Fibroblast of upper back skin (primary cell): ENCODE data around the gene PARP3.

ENCODE experiments used
- DNase-seq: peaks from one replicate; pipeline ENCODE4 v3.0.0-alpha.2; 2013

Gene PARP3

GRCh38 chr3:51949121-51949520 is 7.0 kb downstream of the PARP3 start:
- DNase-seq, result no peak

GRCh38 chr3:51950899-51951298 is 8.7 kb downstream of the PARP3 start:
- DNase-seq, result no peak

GRCh38 chr3:51953445-51953844 is 11.3 kb downstream of the PARP3 start:
- peak; percentile 73 for DNase-seq

GRCh38 chr3:51954105-51954504 is 11.9 kb downstream of the PARP3 start:
- DNase-seq, result no peak

- DNase-seq, result no peak
Observed at GRCh38 chr3:51954713-51955112, 12.6 kb downstream of the PARP3 start.

GRCh38 chr3:51955175-51955892 is 13.2 kb downstream of the PARP3 start, which contains the start of gene GPR62:
GPR62 (plus strand) TSS chr3:51955381; CDS start chr3:51955653, 272 bp downstream.
- no peak for DNase-seq

GRCh38 chr3:51955893-51956770 is 14.0 kb downstream of the PARP3 start:
- DNase-seq, result peak; percentile 45

- DNase-seq, result no peak
Observed at GRCh38 chr3:51957520-51958205, 15.5 kb downstream of the PARP3 start.

GRCh38 chr3:51958603-51959521 is 16.7 kb downstream of the PARP3 start:
- DNase-seq, result no peak

- no peak for DNase-seq
Observed at GRCh38 chr3:51959651-51960050, 17.5 kb downstream of the PARP3 start.

- DNase-seq, result no peak
Observed at GRCh38 chr3:51960386-51960785, 18.2 kb downstream of the PARP3 start.

GRCh38 chr3:51961011-51961410 is 18.8 kb downstream of the PARP3 start:
- no peak for DNase-seq

GRCh38 chr3:51961602-51962569 is 19.7 kb downstream of the PARP3 start:
- no peak for DNase-seq

GRCh38 chr3:51962854-51963530 is 20.8 kb downstream of the PARP3 start:
- DNase-seq, result peak; percentile 20

GRCh38 chr3:51963951-51964451 is 21.8 kb downstream of the PARP3 start:
- no peak for DNase-seq

- no peak for DNase-seq
Observed at GRCh38 chr3:51964521-51964920, 22.4 kb downstream of the PARP3 start.

- DNase-seq, result no peak
Observed at GRCh38 chr3:51966016-51966415, 23.9 kb downstream of the PARP3 start.

GRCh38 chr3:51966486-51966885 is 24.3 kb downstream of the PARP3 start:
- no peak for DNase-seq

GRCh38 chr3:51966922-51967383 is 24.8 kb downstream of the PARP3 start:
- DNase-seq, result no peak
